ENCODE results near the gene SLC51B.

DNA sequence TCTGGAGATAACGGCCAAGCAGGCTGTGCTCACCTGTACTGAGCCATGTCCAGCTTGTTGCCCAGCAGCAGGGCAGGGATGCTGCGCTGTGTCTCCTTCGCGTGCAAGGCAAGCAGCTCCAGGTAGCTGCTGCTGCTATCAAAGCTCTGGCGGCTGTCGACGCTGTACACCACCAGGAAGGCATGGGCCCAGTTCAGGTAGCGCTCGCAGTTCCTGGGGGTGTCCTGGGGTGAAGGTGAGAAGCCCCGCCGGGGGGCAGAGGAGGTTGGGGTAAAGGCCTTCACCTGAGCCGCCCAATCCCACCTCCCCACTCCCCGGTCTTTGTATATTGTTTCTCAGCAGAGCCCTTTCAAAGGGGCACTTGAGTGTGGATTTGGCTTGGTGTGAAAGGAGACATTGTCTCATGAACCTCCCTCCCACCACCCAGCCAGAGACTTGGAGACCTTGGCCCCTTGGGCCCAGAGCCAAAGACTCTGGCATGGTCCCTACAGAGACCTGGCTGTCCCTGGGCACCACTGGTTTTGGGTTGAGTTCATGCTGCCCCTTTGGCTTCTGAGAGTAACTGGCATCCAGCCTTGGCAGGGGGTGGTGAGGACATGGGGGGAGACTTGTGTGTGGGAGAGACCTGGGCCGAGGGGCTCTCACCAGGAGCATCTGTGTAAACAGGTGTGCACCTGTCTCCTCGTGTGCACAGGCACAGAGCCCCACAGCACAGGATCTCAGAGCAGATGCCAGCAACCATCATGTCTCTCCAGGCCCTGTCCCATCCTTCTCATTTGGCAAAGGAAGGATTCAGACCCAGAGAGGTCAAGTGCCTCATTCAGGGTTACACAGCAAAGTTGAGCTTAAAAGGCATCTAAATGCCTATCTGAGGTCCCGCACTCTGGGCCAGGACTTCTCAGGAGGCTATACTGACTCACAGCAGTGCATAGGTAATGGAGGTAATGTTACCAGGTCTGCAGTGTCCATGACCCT lies 13.5 kb downstream of the SLC51B start:
- TF ChIP-seq, protein P1, sequence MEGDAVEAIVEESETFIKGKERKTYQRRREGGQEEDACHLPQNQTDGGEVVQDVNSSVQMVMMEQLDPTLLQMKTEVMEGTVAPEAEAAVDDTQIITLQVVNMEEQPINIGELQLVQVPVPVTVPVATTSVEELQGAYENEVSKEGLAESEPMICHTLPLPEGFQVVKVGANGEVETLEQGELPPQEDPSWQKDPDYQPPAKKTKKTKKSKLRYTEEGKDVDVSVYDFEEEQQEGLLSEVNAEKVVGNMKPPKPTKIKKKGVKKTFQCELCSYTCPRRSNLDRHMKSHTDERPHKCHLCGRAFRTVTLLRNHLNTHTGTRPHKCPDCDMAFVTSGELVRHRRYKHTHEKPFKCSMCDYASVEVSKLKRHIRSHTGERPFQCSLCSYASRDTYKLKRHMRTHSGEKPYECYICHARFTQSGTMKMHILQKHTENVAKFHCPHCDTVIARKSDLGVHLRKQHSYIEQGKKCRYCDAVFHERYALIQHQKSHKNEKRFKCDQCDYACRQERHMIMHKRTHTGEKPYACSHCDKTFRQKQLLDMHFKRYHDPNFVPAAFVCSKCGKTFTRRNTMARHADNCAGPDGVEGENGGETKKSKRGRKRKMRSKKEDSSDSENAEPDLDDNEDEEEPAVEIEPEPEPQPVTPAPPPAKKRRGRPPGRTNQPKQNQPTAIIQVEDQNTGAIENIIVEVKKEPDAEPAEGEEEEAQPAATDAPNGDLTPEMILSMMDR (IDR thresholded peaks at IDR 0.05; ENCODE audit: poor library complexity, severe bottlenecking), result no peak
- TF ChIP-seq POLR2AphosphoS5 (IDR thresholded peaks at IDR 0.05), result no peak
- no peak for TF ChIP-seq TAF1 (IDR thresholded peaks at IDR 0.05; ENCODE audit: low read depth)
- TF ChIP-seq EZH2 (IDR thresholded peaks at IDR 0.05; ENCODE audit: borderline replicate concordance, insufficient read depth, low read length, poor library complexity, severe bottlenecking), result no peak
- TF ChIP-seq RAD21 (conservative IDR thresholded peaks at IDR 0.05), result no peak

Data from neural cell (in vitro differentiated cells).